GM19099 (cell line): ENCODE measurements around the gene RIT1.

Experiments
- POLR2A ChIP-seq: IDR thresholded peaks from 3 replicates; pipeline ENCODE4 v1.6.1; 2011; ENCODE audit warnings: low read depth; ENCODE audit not compliant: insufficient read length; ENCODE audit errors: extremely low read depth

Gene RIT1

DNA sequence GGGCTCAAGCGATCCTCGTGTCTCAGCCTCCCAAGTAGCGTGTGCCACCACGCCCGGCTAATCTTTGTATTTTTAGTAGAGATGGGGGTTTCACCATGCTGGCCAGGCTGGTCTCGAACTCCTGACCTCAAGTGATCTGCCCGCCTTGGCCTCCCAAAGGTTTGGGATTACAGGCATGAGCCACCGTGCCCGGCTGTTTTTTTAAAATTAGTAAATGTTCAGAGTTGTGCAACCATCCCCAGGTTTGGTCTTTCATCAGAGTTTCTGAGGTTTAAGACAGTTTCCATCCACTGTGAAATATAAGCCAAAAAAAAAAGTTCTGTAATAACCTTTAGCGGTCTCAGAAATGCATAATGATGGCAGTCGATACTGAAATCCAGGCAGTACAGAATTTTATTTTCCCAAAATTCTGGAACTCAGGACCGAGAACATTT, 52.3 kb downstream of the RIT1 start:
- TF ChIP-seq POLR2A, result no peak

DNA sequence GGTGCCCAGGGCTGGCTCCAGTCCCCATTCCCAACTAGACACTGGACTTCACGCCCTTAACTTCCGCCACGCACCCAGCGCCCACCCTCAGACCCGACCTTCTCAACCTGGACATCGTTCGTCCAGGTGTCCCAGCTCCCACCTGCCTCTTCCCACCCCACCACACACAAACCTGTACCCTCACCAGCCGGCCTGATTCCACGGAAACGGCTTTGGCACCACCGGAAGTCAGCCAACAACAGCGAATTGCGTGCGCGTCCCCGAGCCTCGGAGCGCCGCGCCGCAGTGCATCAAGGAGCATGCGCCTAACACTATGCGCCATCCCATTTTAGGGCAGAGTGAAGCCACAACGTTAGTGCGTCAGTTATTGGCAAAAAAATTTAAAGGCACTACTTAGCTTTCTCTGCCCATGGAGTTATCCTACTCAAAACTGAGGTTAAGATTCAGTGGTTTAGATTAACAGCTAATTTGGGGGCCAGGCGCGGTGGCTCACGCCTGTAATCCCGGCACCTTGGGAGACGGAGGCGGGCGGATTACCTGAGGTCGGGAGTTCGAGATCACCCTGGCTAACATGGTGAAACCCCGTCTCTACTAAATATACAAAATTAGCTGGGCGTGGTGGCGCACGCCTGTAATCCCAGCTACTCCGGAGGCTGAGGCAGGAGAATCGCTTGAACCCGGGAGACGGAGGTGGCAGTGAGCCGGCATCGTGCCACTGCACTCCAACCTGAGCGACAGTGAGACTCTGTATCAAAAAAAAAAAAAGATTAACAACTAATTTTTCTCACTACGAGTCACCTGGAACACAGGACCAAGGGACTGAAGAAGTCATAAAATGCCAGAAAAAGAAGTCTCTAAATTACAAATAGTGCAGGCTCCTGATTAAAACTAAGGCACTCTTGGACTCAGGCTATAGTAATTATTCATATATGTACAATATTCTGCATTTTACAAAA, 53.9 kb downstream of the RIT1 start, which contains the start of gene GON4L:
TSS of gene GON4L (minus strand) at position 240 of the 956 bp plus-strand sequence. CDS start 3,434 bp downstream, outside the sequence.
- peak; percentile 89 for TF ChIP-seq POLR2A

DNA sequence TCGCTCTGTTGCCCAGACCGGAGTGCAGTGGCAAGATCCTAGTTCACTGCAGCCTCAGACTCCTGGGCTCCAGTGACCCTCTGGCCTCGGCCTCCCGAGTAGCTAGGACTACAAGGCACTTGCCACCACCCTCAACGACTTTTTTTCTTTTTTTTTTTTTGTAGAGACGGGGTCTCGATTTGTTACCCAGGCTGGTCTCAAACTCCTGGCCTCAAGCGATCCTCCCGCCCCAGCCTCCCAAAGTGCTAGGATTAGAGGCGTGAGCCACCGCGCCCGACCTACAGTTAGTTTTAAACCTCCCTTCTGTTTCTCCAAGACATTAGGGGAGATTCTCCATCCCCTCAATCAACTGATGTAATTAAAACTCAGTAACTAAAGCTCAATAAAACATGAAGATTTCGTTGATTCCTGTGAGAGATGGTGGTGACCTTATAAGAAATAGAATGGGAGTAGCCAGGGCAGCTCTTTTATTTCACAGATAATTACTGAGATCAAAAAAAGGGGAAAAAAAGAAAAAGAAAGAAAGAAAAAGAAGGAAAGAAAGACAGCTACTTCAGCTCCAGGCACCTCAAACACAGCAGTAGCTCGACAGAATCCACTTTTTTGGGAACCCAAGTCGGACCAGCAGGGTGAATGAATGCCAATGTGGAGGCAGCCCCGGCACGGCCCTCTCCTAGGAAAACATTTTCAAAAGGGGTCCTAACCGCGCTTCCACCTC, 54.7 kb downstream of the RIT1 start:
- no peak for TF ChIP-seq POLR2A

DNA sequence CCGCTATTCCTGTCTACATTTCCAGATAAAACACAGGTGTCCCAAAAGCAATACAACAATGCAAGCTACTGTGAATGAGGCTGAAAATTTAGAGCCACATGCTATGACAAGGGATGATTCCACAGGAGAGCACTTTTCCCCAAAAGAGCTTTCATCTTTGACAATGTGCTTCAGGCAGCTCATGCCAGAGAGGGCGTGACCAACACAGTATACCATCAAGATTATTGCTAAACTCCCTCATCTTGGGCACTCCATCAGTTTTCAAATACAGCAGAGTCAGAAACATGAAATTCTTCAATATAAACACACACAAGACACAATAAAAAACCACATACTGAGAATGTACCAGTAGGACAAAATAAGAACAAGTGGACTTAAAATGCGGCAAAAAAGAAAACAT, 60.8 kb downstream of the RIT1 start:
- TF ChIP-seq POLR2A, result no peak

DNA sequence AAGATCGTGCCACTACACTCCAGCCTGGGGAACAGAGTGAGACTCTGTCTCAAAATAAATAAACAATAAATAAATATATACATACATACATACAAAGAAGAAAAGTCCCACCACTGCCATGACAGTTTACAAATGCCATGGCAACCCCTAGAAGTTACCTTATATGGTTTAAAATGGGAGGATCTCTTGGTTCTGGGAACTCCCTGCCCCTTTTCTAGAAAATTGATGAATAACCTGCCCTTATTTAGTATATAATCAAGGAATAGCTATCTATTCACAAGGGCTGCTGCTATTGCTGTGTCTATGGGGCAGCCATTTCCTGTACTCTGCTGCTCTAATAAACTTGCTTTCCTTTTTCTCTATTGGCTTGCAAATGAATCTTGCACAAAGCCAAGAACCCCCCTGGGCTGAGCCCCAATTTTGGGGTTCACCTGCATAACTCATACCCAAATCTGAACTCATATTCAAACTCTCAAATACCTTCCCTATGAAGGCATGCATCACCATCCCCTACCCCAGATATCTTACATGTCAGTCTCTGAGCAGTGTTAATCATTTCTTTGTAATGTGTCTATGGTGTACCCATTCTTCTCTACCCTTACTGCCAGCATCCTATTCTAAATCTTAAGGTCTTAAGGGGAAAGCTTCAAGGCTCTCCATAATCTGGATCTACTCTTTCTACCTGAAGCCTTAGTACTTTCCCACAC, 63.2 kb downstream of the RIT1 start:
- TF ChIP-seq POLR2A, result no peak
